HG03558 (cell line): ENCODE data around the gene NSUN6.

ENCODE experiments used
- ATAC-seq: cut with Tn5 transposase; IDR thresholded peaks from one replicate; pipeline ENCODE4 v1.9.1; 2021; ENCODE audit warnings: moderate number of reproducible peaks; ENCODE audit not compliant: unreplicated experiment; ENCODE audit errors: extremely low read depth

NSUN6 gene

DNA sequence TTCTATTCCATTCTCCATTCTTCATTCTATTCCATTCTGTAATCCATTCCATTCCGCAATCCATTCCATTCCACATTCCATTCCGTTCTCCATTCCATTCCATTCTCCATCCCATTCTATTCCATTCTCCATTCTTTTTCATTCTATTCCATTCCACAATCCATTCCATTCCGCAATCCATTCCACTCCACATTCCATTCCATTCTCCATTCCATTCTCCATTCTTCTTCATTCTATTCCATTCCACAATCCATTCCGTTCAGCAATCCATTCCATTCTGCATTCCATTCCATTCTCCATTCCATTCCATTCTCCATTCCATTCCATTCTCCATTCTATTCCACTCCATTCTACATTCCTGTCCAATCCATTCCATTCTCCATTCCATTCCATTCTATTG, 85.2 kb downstream of the NSUN6 start:
- no peak for ATAC-seq

DNA sequence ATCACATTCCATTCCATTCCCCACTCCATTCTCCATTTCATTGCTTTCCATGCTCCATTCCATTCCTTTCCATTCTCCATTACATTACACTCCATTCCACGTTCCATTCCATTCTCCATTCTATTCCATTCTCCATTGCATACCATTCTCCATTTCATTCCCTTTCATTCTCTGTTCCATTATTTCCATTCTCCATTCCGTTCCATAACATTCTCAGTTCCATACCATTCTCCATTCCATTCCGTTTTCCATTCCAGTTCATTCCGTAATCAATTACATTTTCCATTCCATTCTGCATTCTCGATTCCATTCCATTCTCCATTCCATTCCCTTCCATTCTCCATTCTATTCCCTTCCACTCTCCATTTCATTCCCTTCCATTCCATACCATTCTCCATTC, 86.4 kb downstream of the NSUN6 start:
- ATAC-seq: no peak

DNA sequence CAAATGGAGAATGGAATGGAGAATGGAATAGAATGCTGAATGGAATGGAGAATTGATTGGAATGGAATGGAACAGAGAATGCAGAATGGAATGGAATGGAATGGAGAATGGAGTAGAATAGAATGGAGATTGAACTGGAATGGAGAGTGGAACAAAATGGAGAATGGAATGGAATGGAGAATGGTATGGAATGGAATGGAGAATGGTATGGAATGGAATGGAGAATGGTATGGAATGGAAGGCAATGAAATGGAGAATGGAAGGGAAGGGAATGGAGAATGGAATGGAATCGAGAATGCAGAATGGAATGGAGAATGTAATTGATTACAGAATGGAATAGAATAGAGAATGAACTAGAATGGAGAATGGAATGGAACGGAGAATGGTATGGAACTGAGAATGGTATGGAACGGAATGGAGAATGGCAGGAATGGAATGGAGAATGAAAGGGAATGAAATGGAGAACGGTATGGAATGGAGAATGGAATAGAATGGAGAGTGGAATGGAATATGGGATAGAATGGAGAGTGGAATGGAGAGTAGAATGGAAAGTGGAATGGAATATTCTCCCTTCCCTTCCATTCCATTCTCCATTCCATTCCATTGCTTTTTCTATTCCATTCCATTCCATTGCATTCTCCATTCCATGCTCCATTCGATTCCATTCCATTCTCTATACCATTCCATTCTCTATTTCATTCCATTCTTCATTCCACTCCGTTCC, 88.2 kb downstream of the NSUN6 start:
- no peak for ATAC-seq

DNA sequence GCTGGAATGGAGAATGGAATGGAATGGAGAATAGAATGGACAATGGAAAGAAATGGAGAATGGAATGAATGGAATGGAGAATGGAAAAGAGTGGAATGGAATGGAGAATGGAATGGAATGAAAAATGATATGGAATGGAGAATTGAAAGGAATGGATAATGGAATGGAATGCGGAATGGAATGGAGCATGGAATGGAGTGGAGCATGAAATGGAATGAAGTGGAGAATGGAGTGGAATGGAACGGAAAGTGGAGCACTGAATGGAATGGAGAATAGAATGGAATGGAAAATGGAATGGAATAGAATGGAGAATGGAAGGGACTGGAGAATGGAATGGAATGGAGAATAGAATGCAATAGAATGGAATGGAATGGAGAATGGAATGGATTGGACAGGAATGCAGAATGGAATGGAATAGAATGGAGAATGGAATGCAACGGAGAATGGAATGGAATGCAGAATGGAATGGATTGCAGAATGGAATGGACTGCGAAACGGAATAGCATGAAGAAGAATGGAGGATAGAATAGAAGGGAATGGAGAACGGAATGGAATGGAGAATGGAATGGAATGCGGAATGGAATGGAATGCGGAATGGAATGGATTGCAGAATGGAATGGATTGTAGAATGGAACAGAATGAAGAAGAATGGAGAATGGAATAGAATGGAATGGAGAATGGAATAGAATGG, 89.4 kb downstream of the NSUN6 start:
- no peak for ATAC-seq

DNA sequence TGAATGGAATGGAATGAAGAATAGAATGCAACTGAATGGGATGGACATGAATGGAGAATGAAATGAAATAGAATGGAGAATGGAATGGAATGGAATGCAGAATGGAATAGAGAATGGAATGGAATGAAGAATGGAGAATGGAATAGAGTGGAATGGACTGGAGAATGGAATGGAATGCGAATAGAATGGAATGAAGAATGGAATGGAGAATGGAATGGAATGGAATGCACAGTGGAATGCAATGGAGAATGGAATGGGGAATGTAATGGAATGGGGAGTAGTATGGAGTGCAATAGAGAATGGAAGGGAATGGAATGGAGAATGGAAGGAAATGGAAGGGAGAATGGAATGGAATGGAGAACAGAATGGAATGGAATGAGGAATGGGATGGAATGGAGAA, 93.4 kb downstream of the NSUN6 start:
- ATAC-seq: no peak

DNA sequence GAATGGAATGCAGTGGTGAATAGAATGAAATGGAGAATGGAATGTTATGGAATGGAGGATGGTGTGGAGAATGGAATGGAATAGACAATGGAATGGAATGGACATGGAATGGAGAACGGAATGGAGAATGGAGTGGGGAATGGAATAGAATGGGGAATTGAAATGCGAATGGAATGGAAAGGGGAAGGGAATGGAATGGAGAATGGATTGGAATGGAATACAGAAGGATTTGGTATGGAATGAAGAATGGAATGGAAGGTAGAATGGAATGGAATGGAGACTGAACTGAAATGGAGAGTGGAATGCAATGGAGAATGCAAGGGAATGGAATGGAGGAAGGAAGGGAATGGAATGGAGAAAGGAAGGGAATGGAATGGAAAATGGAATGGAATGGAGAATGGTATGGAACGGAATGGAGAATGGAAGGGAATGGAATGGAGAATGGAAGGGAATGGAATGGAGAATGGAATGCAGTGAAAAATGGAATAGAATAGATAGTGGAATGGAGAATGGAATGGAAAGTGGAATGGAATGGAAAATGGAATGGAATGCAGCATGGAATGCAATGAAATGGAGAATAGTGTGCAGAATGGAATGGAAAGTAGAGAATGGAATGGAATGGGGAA, 94.8 kb downstream of the NSUN6 start:
- no peak for ATAC-seq

DNA sequence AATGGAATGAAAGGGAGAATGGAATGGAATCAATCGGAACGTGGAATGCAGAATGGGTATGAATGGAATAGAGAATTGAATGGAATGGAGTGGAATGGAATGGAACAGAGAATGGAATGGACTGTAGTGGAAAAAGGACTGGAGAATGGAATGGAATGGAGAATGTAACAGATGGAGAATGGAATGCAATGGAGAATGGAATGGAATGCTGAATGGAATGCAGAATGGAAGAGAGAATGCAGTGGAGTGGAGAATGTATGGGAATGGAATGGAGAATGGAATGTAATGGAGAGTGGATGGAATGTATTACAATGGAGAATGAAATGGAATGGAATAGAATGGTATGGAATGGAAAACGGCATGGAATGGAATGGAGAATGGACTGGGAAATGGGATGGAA, 96.9 kb downstream of the NSUN6 start:
- no peak for ATAC-seq

DNA sequence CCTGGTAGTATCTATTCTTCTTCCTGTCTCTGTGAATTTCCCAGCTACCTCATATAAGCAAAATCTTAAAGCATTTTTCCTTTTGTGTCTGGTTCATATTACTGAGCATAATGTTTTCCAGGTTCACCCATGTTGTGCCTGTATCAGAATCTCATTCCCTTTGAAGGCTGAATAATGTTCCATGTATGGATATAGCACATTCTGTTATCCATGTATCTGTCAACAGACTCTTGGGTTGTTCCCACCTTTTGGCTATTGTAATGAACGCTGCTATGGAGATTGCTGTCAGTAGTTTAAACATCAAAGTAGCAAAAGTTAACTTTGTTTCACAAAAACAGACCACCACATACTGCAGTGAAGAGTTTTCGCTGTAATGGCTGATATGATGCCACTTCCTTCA, 99.9 kb downstream of the NSUN6 start:
- no peak for ATAC-seq

DNA sequence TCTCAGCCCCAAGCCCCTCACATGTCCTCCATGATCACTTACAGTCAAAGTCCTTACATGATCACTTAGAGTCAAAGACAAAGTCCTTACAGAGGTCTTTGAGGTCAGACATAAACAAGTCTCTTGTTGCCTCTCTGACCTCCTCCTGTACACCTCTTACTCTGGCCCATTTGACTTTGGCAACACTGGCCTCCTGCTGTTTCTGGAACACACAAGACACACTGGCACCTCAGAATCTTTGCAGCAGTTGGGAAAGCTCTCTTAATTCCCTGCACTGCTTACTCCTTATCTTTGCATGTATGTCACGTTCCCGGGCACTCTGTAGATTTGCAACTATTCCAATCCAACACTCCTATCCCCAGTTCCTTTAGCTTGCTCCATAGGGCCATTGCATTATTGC, 102.3 kb downstream of the NSUN6 start:
- ATAC-seq: no peak

DNA sequence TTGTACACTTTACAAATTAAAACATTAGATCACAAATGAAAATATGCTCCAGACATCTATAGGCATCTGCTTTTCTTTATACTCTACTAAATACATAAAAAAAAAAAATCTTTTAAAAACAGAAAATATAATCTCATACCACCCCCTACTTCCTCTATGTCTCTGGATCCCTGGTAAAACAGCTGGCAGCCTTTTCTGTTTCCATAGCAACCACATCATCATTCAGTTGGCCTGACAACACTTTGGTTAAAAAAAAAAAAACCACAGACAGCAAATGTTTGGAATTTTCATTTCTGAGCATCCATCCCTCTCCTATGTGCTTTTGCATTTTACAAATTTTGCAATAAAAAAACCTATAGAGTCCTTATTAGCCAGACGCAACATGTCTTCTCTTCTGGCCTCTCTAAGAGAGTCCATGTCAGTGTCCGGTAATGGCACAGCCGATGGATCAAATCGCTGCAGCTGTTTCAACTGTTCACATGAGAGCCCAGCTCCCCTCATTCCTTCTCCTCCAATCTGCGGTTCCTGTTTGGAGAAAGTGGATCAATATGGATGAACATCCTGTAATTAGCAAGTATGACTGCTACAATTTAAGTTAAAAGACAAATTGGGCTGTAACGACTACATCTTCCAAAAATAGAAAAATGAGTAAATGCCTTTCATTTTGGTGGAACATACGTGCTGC, 105.6 kb downstream of the NSUN6 start:
- ATAC-seq: no peak

DNA sequence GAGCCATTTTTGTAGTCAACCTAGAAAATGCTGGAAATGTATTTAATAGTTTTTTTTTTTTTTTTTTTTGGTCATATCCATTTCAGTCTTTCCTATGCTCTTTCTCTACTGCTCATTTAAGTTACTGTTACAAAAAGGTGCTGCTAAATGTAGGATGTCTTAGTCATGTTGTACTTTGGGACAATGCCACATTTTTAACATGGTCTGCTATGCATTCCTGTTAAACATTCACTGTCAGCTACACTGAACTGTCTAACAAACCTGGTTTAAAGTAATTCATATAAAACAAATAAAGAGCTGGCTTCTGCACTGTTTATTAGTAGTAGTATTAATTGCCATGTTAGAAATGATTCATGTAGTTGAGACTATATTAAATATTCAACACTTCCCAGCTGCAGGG, 108.6 kb downstream of the NSUN6 start:
- no peak for ATAC-seq

DNA sequence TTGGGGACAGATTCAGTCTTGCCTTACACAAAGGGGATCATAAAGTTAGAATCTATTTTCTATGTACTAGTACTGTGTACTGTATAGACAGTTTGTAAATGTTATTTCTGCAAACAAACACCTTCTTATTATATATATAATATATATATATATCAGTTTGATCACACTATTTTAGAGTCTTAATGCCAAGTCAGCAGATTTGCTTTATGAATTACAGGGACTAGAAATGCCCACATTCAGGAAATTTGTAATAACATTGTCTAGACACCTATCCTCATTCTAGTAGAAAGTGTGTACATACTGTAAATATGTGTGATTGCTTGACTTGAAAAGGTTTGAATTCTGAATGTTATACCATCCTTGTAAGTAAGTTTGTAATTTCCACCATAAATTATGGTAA, 111.2 kb downstream of the NSUN6 start:
- ATAC-seq: no peak

DNA sequence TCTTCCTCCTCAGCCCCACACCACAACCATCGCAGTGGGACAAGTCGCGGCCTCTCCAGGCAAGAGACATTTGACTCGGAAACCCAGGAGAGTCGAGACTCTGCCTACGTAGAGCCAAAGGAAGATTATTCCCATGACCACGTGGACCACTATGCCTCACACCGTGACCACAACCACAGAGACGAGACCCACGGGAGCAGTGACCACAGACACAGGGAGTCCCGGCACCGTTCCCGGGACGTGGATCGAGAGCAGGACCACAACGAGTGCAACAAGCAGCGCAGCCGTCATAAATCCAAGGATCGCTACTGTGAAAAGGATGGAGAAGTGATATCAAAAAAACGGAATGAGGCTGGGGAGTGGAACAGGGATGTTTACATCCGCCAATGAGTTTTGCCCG, 112.1 kb downstream of the NSUN6 start:
- ATAC-seq: no peak

DNA sequence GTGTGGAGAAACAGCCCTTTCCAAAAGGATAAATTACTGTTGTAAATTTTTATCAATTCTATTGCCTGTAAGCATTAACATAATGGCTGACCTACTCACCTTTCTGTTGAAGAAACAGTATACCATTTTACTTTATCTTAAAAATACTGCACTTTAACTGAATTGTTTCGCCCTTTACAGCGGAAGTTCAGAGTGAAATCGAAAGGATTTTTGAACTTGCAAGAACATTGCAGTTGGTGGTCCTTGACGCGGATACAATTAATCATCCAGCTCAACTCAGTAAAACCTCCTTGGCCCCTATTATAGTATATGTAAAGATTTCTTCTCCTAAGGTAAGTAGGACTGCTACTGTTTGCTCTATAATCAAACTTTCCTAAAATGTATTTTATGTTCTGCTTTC, 117.5 kb downstream of the NSUN6 start:
- no peak for ATAC-seq

DNA sequence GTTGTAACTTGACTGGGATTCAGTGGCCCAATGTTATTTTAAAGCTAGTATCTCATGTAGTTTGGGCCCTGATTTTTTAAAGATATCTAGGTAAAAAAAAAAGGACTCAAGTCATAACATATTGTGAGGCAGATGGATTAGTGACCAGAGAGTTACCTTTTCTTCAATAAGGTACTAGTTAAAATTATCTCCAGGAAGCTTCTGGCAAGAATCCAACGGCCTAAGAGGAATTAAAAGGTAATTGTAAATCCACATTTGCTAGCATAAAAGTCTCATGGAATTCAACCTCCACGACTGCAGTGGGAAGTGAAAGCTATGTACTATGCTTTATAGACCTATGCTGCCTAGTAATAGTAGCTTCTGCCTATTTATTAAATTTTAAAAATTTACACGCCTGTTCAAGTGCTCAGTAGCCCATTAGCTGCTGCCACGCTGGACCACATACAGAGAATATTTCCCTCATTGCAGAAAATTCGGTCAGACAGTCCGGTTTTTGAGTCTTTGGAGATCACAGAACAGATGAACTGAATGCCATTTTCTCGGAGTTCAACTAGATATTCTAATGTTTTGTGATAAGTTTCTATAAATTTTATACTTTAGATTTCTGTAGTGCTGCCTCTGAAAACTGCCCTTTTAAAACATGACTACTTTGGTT, 118.4 kb downstream of the NSUN6 start:
- no peak for ATAC-seq

DNA sequence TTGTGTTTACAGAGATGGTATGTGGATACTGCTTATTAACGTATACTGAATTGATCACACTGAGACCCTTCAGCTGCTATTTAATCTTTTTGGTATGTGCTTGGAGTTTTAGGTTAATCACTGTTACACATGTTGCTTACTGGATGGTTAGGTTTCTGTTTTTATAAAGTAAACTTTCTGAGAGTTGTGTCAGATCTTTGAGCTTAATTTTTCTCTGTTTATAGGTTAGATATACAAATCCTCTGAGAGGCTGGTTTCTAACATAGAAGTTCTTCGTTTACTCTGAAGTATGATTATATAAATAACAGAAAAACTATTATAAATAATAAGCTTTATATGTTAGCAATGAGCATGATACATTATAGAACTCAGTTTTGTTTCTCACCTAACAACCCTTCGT, 123.1 kb downstream of the NSUN6 start:
- ATAC-seq: no peak

DNA sequence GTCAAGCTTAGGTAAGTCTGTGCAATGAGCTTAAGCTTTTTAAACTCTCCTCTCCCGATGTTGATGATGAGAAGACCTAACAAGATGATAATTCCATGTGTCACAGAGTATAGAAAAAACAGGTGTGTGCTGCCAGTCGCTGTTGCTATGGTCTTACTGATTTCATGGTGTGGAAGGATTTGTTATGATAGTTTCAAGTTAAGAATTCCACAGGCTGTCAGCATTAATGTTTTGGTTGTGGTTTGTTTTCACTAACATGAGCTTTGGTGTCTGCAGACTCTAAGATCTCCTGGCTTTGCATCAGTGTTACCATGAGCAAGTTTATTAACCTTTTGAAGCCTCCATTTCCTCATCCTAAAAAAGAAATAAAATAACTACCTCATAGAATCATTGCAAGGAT, 123.7 kb downstream of the NSUN6 start:
- ATAC-seq: no peak

DNA sequence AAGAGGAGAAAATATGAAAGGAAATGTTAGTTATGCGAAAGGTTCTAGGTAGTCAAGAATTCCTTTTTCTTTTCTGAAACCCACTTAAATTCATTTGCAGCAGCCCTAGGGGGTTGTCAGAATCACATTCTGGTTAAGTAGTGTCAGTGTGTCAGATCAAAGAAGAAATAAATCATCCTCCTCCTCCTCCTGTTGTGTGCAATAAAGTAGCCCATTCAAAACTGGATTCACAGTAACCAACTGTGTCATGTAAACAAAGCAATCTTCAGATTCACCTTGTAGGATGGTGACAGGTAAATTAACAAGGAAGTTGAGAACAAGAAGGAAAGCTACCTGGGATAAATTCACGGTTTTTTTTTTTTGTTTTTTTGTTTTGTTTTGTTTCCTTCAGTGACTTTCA, 127.5 kb downstream of the NSUN6 start:
- no peak for ATAC-seq

DNA sequence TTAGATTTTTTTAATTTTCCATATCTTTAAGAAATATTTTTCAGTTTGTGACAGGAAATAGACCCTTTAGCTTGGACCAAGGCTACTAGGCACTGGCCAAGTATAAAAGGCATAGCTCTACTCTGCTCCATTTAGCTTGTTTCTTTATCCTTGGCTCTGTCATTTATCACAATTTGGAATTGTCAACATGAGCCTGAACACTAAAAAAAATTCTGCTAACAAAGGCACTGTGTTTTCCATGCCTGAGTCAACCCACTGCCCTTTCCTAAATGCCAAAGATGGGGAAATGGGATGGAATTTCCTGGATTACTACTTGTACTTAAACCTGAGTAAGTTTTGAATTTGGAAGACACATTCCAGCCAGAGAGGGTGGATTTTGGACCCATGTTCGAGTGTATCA, 128.4 kb downstream of the NSUN6 start:
- no peak for ATAC-seq

DNA sequence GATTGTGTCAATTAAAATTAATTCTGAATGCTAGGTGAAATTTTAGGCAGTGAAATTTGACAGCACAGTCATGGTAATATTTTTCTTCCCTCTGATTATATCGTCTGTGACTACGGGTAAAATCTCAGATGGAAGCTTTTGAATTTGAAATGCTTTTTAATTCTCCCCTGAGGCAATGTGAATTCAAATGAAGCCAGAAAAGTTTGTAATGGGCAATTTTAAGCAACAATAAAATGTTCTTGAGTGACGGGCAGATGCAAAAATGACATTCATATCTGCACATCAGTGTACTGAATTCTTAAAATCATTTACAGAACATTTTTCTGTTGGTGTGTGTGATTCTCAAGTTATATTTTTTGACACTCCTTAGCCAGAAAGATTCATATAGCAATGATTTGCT, 134.5 kb downstream of the NSUN6 start:
- ATAC-seq: no peak

DNA sequence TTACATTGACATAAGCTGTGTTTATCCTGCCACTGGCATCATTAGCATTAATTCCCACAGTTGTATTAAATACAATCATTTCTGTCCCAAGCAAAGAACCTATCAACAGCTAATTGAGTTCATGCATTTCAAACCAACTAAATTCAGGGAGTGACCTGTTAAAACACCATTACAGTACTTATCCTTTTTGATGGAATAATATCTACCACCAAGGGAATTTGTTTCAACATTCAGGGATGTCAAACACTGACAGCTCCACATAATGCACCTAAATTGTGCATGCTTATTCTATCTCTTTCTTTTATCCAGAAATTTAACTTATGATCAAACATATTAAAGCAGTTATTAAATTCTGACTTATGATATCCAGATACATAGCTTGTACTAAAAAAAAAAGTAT, 136.8 kb downstream of the NSUN6 start:
- ATAC-seq: no peak
